WTC11 (cell line): ENCODE results near the gene FGD2.

Experiments used
- CREM ChIP-seq: sonication (generic); formaldehyde crosslinking; IDR thresholded peaks from 2 replicates; pipeline ENCODE4 v1.8.1; 2022; ENCODE audit warnings: mild to moderate bottlenecking, missing genetic modification reagents, moderate library complexity
- NFATC4 ChIP-seq: fragments of 250-450 bp; sonication (Bioruptor Pico); IDR thresholded peaks from 2 replicates; pipeline ENCODE4 v1.9.0; 2021; ENCODE audit warnings: mild to moderate bottlenecking
- NR1H2 ChIP-seq: sonication (generic); formaldehyde crosslinking; IDR thresholded peaks from 2 replicates; pipeline ENCODE4 v1.9.0; 2021; ENCODE audit warnings: mild to moderate bottlenecking, moderate library complexity, missing genetic modification reagents
- NR2C2 ChIP-seq: sonication (generic); formaldehyde crosslinking; IDR thresholded peaks from 2 replicates; pipeline ENCODE4 v1.8.0; 2022; ENCODE audit warnings: mild to moderate bottlenecking, missing genetic modification reagents
- TEAD1 ChIP-seq: sonication (generic); formaldehyde crosslinking; IDR thresholded peaks from 2 replicates; pipeline ENCODE4 v1.8.0; 2022; ENCODE audit warnings: mild to moderate bottlenecking, missing genetic modification reagents
- TEAD4 ChIP-seq: sonication (generic); formaldehyde crosslinking; IDR thresholded peaks from 2 replicates; pipeline ENCODE4 v1.8.0; 2022; ENCODE audit warnings: mild to moderate bottlenecking, missing genetic modification reagents
- TP53 ChIP-seq: sonication (generic); formaldehyde crosslinking; IDR thresholded peaks from 2 replicates; pipeline ENCODE4 v1.8.1; 2023; ENCODE audit warnings: mild to moderate bottlenecking, missing genetic modification reagents
- ZNF416 ChIP-seq: fragments of 250-450 bp; sonication (Bioruptor Pico); IDR thresholded peaks from 2 replicates; pipeline ENCODE4 v1.9.0; 2021; ENCODE audit warnings: mild to moderate bottlenecking, inconsistent platforms
- TF ChIP-seq, protein P1 (sequence below): sonication (generic); formaldehyde crosslinking; IDR thresholded peaks from 2 replicates; pipeline ENCODE4 v1.8.1; 2023; ENCODE audit warnings: mild to moderate bottlenecking, missing genetic modification reagents, moderate library complexity
- TF ChIP-seq, protein P2 (sequence below): fragments of 200-600 bp; IDR thresholded peaks from 2 replicates; pipeline ENCODE4 v1.8.0; 2022; ENCODE audit warnings: antibody characterized with exemption
- TF ChIP-seq, protein P3 (sequence below): sonication (generic); formaldehyde crosslinking; IDR thresholded peaks from 2 replicates; pipeline ENCODE4 v1.8.0; 2023; ENCODE audit warnings: mild to moderate bottlenecking, missing genetic modification reagents

DNA sequence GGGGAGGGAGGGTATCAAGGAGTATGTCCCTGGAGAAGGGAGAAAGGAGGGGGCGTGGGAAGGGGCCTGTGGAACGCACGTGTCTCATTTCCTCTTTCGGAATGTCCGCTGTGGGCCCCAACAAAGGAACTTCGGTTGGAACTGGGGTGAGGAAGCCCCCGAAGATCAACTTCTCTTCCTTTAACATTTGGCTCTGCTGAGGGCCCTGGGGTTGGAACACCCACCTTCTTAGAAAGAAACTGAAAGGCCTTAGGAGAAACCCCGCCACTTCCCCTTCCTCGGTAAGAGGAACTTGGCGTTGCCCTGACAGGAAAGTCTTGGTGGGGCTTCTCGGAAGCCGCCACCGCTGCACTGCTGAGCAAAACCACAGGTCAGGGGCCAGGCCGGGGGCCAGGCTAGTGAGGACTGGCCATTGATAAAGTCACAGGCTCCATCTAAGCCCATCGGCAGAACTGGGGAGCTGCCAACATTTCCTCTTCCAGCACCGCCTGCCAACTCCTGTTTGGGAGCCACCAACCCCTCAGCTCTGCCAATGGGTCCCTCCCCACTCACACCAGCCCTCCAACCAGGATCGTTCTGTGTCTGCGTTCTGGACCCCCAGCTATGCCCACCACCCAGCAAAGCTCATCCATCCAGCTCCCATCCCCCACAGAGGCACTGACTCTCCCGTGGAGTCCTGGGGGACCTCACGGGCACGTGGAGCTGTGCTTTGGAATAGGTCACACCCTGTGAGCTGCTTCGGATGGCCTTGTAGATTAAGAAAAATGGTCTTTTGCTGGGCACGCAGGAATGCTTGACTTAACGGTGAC is 44.8 kb downstream of the FGD2 start:
- no peak for TF ChIP-seq NFATC4
- TF ChIP-seq NR1H2 (CRISPR knock-in tag) = no peak
- no peak for TF ChIP-seq NR2C2
- TF ChIP-seq, protein P1, sequence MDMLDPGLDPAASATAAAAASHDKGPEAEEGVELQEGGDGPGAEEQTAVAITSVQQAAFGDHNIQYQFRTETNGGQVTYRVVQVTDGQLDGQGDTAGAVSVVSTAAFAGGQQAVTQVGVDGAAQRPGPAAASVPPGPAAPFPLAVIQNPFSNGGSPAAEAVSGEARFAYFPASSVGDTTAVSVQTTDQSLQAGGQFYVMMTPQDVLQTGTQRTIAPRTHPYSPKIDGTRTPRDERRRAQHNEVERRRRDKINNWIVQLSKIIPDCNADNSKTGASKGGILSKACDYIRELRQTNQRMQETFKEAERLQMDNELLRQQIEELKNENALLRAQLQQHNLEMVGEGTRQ (CRISPR knock-in tag) = no peak
- TF ChIP-seq, protein P2, sequence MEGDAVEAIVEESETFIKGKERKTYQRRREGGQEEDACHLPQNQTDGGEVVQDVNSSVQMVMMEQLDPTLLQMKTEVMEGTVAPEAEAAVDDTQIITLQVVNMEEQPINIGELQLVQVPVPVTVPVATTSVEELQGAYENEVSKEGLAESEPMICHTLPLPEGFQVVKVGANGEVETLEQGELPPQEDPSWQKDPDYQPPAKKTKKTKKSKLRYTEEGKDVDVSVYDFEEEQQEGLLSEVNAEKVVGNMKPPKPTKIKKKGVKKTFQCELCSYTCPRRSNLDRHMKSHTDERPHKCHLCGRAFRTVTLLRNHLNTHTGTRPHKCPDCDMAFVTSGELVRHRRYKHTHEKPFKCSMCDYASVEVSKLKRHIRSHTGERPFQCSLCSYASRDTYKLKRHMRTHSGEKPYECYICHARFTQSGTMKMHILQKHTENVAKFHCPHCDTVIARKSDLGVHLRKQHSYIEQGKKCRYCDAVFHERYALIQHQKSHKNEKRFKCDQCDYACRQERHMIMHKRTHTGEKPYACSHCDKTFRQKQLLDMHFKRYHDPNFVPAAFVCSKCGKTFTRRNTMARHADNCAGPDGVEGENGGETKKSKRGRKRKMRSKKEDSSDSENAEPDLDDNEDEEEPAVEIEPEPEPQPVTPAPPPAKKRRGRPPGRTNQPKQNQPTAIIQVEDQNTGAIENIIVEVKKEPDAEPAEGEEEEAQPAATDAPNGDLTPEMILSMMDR = no peak
- TF ChIP-seq CREM (CRISPR knock-in tag) = no peak
- no peak for TF ChIP-seq TEAD4 (CRISPR knock-in tag)
- TF ChIP-seq, protein P3, sequence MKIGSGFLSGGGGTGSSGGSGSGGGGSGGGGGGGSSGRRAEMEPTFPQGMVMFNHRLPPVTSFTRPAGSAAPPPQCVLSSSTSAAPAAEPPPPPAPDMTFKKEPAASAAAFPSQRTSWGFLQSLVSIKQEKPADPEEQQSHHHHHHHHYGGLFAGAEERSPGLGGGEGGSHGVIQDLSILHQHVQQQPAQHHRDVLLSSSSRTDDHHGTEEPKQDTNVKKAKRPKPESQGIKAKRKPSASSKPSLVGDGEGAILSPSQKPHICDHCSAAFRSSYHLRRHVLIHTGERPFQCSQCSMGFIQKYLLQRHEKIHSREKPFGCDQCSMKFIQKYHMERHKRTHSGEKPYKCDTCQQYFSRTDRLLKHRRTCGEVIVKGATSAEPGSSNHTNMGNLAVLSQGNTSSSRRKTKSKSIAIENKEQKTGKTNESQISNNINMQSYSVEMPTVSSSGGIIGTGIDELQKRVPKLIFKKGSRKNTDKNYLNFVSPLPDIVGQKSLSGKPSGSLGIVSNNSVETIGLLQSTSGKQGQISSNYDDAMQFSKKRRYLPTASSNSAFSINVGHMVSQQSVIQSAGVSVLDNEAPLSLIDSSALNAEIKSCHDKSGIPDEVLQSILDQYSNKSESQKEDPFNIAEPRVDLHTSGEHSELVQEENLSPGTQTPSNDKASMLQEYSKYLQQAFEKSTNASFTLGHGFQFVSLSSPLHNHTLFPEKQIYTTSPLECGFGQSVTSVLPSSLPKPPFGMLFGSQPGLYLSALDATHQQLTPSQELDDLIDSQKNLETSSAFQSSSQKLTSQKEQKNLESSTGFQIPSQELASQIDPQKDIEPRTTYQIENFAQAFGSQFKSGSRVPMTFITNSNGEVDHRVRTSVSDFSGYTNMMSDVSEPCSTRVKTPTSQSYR = no peak
- TF ChIP-seq TP53 (CRISPR knock-in tag) = no peak
- TF ChIP-seq ZNF416 (CRISPR knock-in tag) = no peak
- TF ChIP-seq TEAD1 = no peak
